ENCODE data around the gene AKAP12. TPM values are rescaled to one million over a fixed set of nuclear protein-coding genes. Genes with fewer than 3 reads are reported as not detected.
"Not testable (repeated sequence)": the region's sequence is repeated elsewhere in the genome, so short reads cannot be mapped to it uniquely, and the experiment has no call there.

Gene AKAP12
- total RNA-seq, 1 donor from 2014 or later = 81.3 TPM

GRCh38 chr6:151352410-151353396, 112.9 kb downstream of the AKAP12 start:
- Histone ChIP-seq H3F3A (ENCODE audit: low read depth) (no peaks in the 10 kb centered on the region), H3K27me3 (no peaks in the 10 kb centered on the region), H2AFZ (replicated peaks) (no peak overlapping the region), H3K36me3 (no peaks in the 10 kb centered on the region), H3K27ac (no peak overlapping the region), H3K4me3 (no peak overlapping the region), H3K9me3 (ENCODE audit: low read depth) (no peaks in the 10 kb centered on the region), H3K9ac (no peak overlapping the region), H3K79me2 (ENCODE audit: low read depth) (no peaks in the 10 kb centered on the region), H3K4me2 (no peak overlapping the region), H3K4me1 (no peaks in the 10 kb centered on the region), H4K20me1 (ENCODE audit: low read depth) (no peaks in the 10 kb centered on the region)
- Mint-ChIP-seq H3K27me3 (ENCODE audit: insufficient read depth, low read depth) (peaks cover 3% of the 10 kb centered on the region), H3K36me3 (peaks cover 21% of the 10 kb centered on the region), H3K27ac (no peak overlapping the region), H3K4me1 (no peaks in the 10 kb centered on the region), H3K9me3 (no peaks in the 10 kb centered on the region), H3K4me3 (no peak overlapping the region)
- no peak for DNase-seq (ENCODE audit: low spot score)
- no peak for TF ChIP-seq EZH2phosphoT487 (IDR thresholded peaks at IDR 0.05)
- no peak for TF ChIP-seq CTCF (IDR thresholded peaks at IDR 0.05)
- no peak for TF ChIP-seq EZH2 (IDR thresholded peaks at IDR 0.05)

- Mint-ChIP-seq H3K4me1 (no peaks in the 10 kb centered on the region), H3K27ac (no peak overlapping the region), H3K9me3 (no peaks in the 10 kb centered on the region), H3K36me3 (peaks cover 21% of the 10 kb centered on the region), H3K4me3 (no peak overlapping the region), H3K27me3 (ENCODE audit: insufficient read depth, low read depth) (peaks cover 3% of the 10 kb centered on the region)
- Histone ChIP-seq H4K20me1 (ENCODE audit: low read depth) (no peaks in the 10 kb centered on the region), H3K4me2 (no peak overlapping the region), H3K9ac (no peak overlapping the region), H3K79me2 (ENCODE audit: low read depth) (no peaks in the 10 kb centered on the region), H3K4me3 (no peak overlapping the region), H3F3A (ENCODE audit: low read depth) (no peaks in the 10 kb centered on the region), H3K4me1 (no peaks in the 10 kb centered on the region), H3K27me3 (no peaks in the 10 kb centered on the region), H3K9me3 (ENCODE audit: low read depth) (no peaks in the 10 kb centered on the region), H2AFZ (replicated peaks) (no peak overlapping the region), H3K36me3 (no peaks in the 10 kb centered on the region), H3K27ac (no peak overlapping the region)
- no peak for DNase-seq (ENCODE audit: low spot score)
- TF ChIP-seq CTCF (IDR thresholded peaks at IDR 0.05) (no peak), EZH2 (IDR thresholded peaks at IDR 0.05) (no peak), EZH2phosphoT487 (IDR thresholded peaks at IDR 0.05) (no peak)
Measured at GRCh38 chr6:151353795-151354194, 114.0 kb downstream of the AKAP12 start.

- peaks cover 21% of the 10 kb centered on the region for H3K36me3 Mint-ChIP-seq
- not testable (repeated sequence) for H3F3A ChIP-seq (ENCODE audit: low read depth); H3K27me3 Mint-ChIP-seq (ENCODE audit: insufficient read depth, low read depth); H3K4me3 ChIP-seq; H3K27ac ChIP-seq; H3K4me1 Mint-ChIP-seq; H3K79me2 ChIP-seq (ENCODE audit: low read depth); H3K27me3 ChIP-seq; H3K4me2 ChIP-seq; H3K9me3 ChIP-seq (ENCODE audit: low read depth); H3K27ac Mint-ChIP-seq; H3K4me3 Mint-ChIP-seq; H2AFZ ChIP-seq (replicated peaks); H4K20me1 ChIP-seq (ENCODE audit: low read depth); H3K9me3 Mint-ChIP-seq; DNase-seq (ENCODE audit: low spot score); H3K4me1 ChIP-seq; H3K36me3 ChIP-seq; H3K9ac ChIP-seq
Measured at GRCh38 chr6:151356983-151357382, 117.2 kb downstream of the AKAP12 start.
